GM12892 (cell line): ENCODE measurements around the gene SPACA5B.

Experiments used
- POLR2A ChIP-seq: IDR thresholded peaks from 2 replicates; pipeline ENCODE4 v1.6.1; 2011; ENCODE audit warnings: low read depth, low read length, control low read depth
- POLR2AphosphoS5 ChIP-seq: IDR thresholded peaks from 2 replicates; pipeline ENCODE4 v1.6.1; 2011; ENCODE audit warnings: low read depth, low read length, control low read depth
- TAF1 ChIP-seq: IDR thresholded peaks from 2 replicates; pipeline ENCODE4 v1.6.1; 2011; ENCODE audit warnings: low read depth, mild to moderate bottlenecking, control low read depth, low read length, borderline replicate concordance

- TF ChIP-seq POLR2A = no peak
- TF ChIP-seq TAF1 = no peak
- TF ChIP-seq POLR2AphosphoS5 = no peak
These were observed 49.3 kb downstream of the SPACA5B start for GRCh38 chrX:48179691-48180090.
